HG03097 (cell line): Measurements from ENCODE around the gene NUBP2.
A peak's percentile ranks its signal among the peaks of the same experiment; 100 is the strongest.

Experiments
- ATAC-seq: cut with Tn5 transposase; IDR thresholded peaks from one replicate; pipeline ENCODE4 v1.9.1; 2021; ENCODE audit not compliant: unreplicated experiment, low FRiP score

NUBP2 gene

DNA sequence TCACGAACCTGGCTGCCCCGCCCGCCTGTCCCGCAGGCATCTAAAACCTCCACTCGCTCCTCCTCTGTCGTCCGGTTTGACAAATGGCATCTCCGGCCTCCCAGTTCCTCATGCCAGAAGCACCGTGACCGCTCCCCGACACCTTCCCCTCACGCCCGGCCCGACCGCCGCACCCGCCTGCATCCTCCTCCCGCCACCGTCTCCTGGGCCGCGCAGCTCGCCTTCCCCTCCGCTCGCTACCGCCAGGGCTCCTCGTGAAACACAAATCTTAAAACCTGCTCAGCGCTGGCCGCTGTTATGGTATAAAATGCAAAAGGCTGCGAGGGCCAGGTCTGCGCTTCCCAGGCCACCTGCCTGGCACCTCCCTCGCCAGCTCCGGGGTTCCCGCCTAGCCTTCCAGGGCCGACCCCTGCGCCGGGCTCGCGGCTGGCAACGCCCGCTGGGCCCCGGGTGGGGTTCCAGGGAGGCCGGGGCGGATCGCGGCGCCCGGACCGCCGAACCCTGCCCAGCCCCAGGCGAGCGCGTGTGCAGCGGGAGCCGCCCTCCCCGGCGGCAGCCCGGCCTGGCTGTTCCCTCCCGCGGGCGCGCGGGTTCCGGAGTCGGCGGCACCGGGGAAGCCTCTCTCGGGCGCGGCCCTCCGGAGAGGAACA, 877 bp upstream of the NUBP2 start:
- peak; percentile 12 for ATAC-seq

DNA sequence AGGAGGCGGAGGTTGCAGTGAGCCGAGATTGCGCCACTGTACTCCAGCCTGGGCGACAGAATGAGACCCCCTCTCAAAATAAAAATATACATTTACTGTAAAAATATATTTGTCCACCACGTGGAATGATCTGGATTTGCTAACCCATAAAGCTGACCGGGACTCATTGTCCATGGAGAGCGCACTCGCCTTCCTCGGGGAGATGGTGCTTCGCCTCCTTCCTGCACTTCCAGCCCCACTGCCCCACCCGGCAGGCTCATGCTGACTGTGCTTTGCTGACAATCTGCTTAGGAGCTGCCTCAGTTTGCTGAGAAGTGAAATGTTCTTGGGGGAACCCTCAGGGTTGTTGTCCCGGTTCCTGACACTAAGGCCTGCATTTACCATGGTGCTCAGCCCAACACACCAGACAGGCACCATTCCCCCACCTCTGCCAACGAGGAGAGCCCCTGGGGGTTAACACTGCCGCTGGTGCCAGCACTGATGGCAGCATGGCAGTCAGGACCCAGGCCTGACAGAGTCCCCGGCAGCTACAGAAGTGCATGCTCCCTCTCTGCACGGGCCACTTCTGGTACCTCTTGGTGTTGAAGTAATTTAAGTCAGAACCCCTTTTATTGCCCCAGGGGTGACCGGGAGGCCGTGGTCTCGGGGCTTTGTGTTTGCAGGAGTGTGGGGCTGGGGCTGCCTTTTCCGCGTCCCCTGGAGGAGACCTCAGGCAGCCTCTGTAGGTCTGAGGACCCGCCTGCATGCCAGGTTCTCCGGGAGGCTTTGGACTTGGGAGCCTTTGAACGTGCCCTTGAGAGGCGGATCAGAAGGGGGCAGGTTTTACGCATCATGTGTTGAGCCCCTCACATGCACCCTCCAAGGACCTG, 2.5 kb downstream of the NUBP2 start:
- no peak for ATAC-seq

DNA sequence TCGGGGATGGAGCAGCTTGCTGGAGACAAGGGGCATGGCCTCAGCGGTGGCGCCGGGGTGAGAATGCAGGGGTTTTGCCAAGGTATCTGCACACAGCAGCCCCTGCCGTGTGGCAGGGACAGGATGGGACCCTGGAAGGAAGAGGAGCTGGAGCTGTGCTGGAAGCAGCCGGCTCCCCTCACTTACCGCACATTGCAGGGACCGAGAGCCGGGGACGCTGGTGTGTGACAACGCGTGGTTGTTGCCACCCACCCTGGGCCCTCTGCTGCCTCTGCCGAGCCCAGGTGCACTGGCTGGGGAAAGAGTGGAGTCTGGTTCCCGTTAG, 3.0 kb downstream of the NUBP2 start:
- no peak for ATAC-seq

DNA sequence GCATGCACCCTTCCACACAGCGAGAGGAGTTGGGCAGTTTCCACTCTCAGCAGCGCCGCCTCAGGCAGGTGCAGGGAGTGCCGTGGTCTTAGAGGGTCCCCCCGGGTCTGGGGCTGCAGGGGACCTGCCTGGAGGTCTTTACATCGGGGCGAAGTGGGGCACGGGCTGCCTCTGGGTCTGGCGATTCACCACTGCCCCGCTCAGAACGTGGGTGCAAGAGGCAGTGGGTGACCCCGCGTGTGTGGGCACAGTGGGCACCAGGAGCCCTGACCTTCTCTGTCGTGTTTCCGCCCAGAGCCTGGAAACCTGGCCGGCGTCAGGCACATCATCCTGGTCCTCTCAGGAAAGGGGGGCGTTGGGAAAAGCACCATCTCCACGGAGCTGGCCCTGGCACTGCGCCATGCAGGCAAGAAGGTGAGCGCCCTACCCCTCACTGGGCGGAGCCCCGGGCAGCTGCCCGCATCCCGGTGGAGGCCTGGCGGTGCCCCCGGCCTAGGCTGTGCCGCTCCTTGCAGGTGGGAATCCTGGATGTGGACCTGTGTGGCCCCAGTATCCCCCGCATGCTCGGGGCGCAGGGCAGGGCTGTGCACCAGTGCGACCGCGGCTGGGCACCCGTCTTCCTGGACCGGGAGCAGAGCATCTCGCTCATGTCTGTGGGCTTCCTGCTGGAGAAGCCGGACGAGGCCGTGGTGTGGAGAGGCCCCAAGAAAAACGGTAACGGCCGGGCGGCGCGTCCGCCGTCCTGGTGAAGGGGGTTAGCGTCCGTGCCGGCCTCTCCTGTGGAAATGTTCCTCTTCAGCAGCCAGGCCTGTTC, 3.7 kb downstream of the NUBP2 start:
- ATAC-seq: no peak

DNA sequence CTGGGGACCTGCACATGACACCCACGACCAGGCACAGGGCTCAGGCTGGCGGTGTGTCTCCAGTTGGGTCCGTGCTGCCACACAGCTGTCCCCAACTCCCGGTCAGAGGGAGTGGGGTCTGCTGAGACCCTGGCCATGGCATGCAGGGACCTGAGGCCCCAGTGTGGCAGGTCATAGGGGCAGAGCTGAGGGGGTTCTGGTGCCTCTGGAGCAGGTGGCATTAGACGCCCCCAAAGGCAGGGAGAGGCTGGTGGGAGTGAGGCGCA, 4.2 kb downstream of the NUBP2 start:
- ATAC-seq: no peak

DNA sequence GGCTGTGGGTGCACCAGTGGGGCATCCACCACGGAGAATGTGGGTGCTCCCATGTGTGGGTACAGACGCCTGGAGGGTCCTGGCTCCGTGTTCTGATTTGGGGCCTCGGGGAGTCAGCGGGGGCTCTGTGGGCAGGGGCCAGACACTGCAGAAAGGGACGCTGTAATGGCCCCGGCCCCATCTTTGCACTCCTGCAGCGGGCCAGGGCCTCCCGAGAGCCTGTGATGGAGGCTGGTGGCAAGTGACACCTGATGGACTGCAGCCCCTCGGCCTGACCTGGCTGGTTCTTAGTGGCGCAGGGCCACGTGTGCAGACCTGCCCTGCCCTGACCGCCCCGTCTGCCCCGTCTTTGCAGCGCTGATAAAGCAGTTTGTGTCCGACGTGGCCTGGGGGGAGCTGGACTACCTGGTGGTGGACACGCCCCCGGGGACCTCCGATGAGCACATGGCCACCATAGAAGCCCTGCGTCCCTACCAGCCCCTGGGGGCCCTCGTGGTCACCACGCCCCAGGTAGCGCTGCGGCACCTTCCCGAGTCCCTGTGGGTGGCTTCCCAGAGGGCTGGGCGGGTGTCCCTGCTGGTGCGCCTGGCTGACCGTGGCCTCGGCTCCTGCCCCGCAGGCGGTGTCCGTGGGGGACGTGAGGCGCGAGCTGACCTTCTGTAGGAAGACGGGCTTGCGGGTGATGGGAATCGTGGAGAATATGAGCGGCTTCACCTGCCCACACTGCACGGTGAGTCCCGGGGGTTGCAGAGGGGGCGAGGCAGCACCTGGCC, 4.7 kb downstream of the NUBP2 start:
- no peak for ATAC-seq

DNA sequence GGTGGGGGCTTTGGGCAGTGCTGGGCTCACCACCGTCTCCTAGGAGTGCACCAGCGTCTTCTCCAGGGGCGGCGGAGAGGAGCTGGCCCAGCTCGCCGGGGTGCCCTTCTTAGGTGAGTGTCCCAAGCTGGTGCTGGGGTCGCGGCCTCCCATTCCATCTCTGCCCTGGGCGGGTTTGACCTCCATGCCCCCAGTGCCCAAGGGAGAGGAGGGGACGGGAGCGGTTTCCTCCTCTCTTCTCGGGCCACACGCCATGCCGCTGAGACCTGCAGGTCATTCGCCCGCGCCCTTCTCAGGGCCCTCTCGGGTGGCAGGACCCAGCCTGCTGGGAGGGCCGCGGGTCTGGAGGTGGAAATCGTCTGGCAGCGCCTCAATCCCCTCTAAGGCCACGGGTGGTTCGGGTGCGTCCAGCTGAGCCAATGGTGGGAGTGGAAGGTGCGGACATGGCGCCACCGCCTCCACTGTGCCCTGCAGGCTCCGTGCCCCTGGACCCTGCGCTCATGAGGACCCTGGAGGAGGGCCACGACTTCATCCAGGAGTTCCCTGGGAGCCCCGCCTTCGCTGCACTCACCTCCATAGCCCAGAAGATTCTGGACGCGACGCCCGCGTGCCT, 5.4 kb downstream of the NUBP2 start:
- ATAC-seq: no peak

DNA sequence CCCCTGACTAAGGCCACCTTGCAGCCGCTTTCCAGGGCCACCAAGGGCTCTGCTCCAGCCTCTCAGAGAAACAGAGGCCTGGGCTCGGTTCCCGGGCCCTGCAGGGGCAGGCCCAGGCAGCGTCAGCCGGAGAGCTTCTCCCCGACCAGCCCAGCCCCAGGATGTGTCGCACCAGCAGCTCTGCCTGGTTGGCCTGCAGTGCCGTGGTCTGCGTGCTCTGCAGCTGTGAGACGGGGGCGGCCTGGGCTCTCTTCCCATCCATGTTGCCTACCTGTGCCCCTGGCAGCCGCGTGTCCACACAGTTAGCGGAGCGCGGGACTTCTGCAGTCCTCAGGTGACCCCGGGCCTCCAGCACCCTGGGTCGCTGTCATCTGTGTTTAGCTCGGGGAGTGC, 5.9 kb downstream of the NUBP2 start:
- ATAC-seq: no peak

DNA sequence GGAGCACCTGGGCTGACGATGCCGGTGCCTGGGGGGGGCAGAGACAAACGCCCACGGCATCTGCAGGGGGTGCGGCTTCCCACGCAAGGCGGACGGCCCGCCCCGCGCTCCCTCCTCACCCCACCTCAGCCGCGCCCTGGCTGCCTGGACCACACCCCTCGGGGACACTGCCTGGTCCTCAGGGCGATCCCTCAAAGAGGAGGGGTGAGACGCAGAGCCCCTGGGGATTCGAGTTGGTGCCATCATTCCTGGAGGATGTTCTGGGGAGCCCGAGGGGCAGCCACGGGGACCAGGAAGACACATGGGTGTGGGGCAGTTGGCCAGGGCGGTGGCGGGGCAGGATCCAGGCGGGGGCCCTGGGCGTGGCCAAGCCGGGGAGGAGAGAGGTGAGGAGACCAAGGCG, 6.9 kb downstream of the NUBP2 start:
- no peak for ATAC-seq

DNA sequence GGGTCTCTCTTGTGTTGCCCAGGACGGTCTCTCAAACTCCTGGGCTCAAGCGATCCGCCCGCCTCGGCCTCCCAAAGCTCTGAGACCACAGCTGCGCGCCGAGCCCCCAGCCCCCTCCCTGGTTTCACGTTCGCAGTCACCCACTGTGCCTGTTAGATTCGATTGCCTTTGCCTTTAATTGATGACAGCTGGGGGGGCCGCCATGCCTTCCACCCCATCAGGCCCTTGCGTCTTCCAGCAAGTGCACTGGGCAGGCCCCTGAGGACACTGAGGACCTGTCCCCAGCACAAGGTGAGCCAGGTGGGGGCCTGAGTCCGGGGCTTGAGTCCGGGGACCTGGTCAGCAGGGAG, 7.5 kb downstream of the NUBP2 start:
- no peak for ATAC-seq

DNA sequence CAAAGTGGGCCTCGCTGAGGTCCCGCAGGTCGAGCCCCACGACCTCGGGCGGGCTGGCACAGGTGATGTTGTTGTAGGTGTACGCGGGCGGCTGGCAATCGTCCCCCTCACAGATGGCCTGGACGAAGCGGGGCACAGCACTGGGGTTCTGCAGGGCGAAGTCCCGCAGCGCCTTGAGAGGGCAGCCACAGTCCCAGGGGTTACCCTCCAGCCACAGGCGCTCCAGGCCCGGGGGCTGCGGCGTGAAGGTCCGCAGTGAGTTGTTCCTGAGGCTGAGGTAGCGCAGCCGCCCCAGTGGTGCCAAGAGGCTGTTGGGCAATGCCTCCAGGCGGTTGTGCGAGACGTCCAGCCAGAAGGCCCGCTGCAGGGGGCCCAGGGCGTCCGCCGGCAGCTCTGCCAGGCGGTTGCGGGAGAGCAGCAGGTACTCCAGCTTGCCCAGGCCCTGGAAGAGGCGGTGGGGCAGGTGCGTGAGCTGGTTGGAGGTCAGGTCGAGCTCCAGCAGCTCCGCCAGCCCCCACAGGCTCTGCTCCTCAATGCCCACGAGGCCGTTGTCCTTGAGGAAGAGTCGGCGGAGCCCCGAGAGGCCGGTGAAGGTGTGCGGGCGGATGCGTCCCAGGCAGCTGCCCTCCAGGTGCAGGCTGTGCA, 8.0 kb downstream of the NUBP2 start:
- no peak for ATAC-seq

DNA sequence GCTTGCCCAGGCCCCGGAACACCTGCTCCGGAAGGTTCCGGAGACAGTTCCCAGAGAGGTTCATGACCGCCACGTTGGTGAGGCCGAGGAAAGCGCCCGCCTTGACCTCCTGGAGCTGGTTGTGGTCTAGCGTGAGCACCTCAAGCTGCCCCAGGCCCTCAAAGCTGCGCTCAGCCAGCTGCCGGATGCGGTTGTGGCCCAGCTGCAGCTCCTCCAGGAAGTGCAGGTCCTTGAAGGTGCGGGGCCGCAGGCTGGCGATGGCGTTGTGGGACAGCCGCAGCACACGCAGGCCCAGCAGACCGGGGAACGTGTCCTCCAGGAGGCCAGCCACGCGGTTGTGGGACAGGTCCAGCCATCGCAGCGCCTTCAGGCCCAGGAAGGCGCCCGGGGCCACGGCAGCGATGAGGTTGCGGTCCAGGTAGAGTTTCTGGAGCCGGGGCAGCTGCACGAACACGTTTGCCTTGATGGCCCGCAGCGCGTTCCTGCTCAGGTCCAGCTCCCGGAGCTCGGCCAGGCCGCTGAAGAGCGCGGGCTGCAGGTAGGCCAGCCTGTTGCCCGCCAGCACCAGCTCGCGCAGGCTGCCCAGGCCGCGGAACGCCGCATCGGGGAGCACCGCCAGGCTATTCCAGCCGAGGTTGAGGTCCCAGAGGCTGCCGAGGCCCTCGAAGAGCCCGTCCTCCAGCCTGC, 8.6 kb downstream of the NUBP2 start:
- no peak for ATAC-seq

DNA sequence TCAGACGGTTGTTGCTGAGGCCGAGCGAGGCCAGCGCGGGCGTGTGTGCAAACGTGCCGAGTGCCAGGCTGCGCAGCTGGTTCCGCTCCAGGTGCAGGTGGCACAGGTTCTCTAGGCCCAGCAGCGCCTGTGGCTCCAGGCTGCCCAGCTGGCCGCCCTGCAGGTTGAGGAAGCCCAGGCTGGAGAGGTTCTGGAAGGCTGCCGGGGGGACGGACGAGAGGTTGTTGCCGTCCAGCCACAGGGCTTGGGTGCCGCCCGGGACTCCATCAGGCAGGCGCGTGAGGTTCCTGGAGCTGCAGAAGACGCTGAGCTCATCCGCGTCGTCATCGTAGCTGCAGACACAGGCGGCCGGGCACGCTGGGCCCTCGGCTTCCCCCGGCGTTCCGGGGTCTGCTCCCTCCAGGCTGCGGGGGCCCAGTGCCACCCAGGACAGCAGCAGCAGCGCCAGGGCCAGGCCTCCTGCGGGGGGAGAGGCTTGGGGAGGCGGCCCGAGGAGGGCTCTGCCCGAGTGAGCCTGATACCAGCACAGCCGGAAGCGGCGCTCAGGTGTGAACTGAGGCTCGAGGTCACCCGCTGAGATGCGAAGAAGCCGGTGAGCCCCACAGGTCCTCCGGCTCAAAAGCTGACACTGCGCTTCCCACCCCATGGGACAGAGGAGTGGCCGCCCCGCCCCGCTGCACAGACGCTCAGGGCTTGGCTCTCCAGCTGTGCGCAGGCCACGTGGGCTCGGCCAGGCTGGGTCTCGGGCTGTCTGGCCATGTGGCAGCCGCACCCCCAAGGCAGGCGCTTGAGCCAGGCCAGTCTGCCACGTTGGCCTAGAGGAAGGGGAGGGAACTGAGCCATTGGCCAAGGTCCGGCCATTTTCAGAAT, 9.4 kb downstream of the NUBP2 start:
- ATAC-seq: no peak

DNA sequence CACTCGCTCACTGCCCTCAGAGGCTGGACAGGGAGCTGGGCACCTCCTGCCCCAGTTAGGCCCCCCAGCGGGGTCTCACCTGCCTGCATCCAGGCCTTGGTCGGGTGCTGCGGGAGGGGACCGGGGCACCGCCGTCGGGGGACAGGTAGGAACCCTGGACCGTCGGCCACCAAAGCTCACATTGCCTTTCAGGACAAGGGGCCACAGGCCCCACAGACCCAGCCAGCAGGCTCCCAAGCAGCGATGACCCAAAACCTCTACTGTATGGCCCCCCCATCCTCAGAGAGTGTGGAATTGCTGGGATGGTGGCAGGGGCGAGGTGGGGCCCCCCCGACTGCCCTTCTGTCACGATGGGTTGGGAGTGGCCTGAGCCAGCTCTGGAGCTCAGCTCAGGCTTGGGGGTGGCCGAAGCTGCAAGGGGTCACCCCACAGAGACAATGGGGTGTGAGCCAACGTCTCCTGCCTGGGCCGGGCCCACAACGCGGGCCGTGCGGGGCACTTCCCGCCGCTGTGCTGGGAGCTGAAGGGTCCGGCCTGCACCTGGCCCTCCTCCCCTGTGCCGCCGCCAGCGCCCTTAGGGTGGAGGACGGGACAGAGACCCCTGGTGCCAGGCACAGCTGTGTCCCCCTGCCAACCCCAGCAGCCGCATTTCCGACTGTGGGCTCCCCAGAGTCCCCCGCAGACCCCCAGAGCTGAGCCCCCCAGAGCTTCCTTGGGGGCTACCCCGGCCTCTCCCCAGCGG, 10.2 kb downstream of the NUBP2 start:
- ATAC-seq: no peak

DNA sequence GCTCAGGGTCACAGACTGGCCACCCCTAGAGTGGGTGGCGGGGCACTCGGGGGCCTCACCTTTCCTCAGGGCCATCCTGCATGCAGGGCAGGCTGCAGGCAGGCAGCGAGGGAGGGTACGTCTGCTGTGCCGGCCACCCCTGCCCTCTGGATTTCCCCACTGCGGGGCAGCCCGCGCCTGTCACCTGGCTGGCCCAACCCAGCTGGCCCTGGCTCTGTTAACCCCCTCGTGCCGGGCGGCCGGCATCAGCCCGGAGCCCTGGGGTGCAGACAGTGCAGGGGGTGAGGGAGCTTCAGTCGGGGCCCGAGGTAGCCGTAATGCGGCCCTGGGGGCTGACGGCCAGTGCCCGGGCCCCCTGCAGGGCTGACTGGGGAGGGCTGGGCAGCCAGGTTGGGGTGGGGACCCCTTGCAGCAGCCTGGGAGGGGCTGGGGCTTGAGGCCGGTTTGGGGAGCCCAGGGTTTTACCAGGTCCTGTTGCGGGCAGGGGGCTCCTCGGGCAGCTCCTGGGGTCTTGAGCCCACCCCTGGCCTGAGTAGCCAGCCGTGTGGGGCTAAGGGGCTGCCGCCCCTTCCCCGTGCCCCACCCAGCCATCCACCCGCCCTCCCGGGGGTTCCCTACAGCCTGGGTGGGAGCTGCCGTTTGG, 10.9 kb downstream of the NUBP2 start, which contains the start of gene IGFALS:
Gene IGFALS (minus strand): TSS at position 128 of the 643 bp plus-strand sequence. CDS start 53 bp downstream, at position 75.
- ATAC-seq: no peak

DNA sequence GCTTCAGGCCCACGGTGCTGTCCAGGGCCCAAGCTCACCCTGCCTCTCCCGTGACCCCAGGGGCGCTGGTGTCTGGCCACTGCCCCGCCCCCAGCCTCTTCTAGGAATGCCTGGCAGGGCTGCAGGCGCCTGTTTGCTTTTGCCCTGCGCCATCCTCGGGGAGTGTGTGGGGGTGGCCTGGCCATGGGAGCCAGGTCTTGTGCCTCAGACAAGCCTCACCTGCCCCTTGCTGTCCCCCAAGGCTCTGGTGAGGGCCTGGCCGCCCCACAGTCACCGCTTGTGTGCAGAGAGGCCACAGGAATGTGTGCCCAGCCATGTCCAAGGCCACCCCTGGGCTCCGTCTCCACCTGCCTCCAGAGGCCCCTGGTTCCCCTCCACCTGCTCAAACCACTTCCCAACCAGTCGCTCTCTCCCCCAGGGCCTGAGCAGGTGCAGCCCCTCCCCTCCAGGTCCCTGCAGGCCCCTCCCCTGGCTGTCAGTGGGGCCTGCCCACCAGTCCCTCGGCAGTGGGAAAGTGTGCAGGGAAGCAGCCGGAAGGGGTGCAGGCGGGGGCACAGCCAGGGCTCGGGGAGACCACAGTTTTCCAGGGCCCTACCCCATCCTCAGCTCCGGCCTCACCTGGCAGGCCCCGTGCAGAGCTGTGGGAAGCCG, 11.6 kb downstream of the NUBP2 start:
- no peak for ATAC-seq
